GM21717 (cell line): ENCODE results near the gene PHYHIPL.
"Not testable (repeated sequence)": the region's sequence is repeated elsewhere in the genome, so short reads cannot be mapped to it uniquely, and the experiment has no call there.

Experiments used
- ATAC-seq: cut with Tn5 transposase; IDR thresholded peaks from one replicate; pipeline ENCODE4 v1.9.1; 2021; ENCODE audit warnings: mild to moderate bottlenecking, moderate library complexity; ENCODE audit not compliant: unreplicated experiment

The PHYHIPL gene

DNA sequence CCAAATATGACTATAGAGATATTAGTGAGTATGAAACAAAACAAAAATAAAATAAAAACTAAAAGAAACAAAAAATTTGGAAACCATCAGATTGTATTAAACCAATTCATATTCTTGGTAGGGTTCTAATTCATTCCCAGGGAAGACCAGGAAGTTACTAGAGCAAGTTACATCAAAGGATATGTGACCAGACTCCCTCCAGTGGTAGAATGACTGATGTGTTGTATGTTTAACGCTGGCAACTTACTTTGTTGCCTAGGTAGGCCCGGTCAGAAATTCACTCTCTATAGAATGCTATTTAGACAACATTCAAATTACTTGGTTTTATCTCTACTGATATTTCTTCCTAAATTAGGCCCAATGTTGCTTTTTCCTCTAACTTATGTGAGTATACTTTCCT lies 5.2 kb downstream of the PHYHIPL start:
- no peak for ATAC-seq

DNA sequence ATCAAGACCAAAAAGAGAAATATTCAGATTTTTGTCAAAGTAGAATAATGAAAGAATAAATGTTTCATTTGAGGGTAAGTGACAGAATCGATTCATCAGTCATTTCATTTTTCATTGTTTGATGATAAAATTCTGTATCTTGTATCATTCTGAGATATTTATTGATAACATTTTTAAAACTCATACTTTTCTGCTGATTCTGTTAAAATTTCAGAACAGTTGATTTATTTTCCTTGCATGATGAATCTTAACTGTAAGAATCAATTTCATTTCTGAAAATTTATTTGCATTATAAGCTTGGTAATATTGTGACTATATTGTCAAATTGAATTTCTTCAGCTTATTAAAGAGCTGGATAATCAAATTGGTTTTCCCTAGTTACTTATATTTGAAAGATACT lies 13.9 kb downstream of the PHYHIPL start:
- ATAC-seq, result no peak

DNA sequence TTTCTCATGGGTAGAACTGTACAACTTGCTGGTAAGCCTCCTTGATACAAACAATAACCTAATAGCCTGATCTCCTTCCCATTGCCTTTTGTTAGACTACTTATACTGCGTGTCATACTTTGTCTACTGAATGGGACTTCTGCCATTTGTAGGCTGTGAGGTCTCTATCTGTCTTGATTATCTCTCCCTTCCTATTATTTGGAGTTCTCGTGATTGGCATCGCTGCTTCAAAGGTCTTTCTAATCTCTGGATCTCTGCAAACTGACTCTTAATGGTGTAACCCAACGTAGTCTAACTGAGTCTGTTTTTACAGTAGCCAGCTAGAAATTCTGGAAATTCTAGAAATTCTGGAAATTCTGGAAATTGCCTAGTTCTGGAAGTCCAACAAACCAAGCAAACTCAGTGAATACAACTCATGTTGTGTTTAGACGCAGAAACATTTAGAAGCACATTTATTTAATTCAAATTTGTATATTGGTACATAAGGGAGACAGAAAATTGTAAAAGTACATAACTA lies 29.8 kb downstream of the PHYHIPL start:
- ATAC-seq, result no peak

DNA sequence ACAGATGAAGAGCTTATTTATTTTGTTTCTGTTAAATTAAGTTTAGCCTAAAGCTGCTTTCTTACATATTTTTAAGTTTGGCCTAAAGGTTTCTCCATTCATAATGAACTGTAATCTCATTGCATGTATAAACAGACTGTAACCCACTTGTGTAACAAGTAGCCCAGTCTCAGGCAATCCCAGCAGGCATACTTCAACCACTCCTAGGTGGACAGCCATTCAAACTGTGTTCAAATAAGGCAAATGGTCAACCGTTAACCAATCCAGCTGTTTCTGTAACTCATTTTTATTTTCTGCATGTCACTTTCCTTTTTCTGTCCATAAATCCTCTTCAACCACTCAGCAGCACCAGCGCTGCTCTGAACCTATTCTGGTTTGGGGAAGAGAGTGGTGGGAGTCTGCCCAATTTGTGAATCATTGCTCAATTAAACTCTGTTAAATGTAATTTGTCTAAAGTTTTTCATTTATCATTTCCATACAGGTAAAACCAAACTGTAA lies 35.9 kb downstream of the PHYHIPL start:
- no peak for ATAC-seq

DNA sequence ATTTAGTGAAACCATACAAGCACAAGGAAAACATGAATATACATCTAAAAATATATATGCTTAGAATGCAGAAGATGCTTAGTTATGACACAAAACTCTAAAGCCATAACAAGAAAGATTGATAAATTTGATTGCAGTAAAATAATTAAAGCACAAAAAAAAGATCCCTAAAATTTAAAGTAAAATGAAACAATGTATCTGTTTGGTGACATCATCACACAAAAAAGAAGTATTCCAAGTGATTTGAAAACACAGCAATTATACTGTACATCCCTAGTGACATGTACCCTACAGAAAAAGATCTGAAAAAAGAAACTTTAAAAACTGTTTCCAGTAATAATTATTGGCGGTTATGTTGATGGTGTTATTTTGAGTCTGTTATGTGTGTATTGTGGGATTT lies 37.7 kb downstream of the PHYHIPL start:
- ATAC-seq, result no peak

DNA sequence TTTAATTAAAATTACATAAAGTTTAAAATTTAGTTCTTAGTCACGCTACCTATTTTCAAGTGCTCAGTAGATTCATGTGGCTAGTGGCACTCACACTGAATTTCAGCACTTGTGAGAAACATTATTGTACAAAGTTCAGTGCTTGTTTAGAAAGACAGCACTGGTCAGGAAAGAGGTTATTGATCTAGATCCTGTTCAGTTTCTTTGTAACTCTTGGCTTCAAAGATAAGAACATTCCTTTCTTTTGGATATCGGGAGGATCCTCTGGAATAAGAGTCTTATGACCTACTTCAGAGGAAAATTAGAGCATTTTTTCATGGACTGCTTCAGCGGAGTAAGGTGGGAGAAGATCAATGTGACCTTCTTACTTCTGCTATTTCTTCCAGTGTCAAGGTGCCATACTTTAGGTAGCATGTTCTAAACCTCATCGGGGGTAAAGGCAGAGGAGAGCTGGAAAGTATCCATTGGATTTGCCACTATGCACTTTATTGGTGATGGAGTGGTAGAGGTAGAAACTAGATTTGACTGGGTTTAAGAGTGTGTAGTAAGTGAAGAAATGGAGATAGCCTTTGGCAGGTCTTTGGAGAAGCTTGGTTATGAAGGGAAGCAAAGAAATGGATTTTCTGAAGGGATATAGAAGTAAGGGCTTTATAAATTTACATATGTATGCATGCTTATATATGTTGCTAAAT lies 39.9 kb downstream of the PHYHIPL start:
- ATAC-seq, result no peak

DNA sequence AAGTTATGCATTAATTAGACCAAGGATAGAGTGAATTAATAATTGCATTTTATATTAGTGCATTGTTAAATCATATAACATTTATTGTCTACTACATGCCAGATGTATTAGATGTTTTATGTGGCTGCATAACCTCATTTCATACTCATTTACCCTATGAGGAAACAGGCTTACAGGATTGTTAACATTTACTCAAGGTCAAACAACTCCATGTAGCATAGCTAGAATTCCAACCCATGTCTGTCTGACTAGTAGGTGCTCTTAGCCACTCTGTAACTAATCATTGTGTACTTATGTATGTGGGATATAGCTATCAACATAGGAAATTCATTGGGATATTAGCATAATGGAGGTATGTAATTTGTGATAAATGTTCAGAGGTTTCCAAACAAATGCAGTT lies 46.3 kb downstream of the PHYHIPL start:
- no peak for ATAC-seq

DNA sequence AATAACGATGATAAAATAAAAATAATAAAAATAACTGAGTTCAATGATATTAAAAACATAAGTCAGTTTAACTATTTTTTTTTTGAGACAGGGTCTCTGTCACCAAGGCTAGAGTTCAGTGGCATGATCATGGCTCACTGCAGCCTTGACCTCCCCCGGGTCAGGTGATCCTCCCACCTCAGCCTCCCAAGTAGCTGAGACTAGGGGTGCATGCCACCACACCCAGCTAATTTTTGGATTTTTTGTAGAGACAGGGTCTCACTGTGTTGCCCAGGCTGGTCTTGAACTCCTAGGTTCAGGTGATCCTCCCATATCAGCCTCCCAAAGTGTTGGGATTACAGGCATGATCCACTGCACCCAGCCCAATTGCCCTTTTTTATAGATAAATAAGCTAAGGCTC lies 47.2 kb downstream of the PHYHIPL start:
- ATAC-seq, result not testable (repeated sequence)

DNA sequence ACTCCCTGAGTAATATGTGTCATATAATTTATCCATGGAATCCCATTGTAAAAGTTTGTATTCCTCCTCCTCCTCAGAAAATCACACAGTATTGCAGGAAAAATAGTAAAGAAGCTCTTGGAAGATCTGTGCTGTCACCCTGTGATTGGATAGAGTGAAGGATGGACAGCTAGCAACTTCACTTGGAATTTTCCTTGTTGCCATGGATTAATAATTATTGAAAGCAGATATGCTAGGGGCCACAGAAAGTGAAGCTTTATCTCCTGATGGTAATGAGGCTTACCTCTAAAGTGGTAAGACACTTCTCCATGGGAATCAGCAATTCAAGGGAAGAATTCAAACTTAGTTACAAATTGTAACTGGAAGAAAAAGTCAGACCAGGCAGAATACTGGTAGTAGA lies 48.8 kb downstream of the PHYHIPL start:
- no peak for ATAC-seq

DNA sequence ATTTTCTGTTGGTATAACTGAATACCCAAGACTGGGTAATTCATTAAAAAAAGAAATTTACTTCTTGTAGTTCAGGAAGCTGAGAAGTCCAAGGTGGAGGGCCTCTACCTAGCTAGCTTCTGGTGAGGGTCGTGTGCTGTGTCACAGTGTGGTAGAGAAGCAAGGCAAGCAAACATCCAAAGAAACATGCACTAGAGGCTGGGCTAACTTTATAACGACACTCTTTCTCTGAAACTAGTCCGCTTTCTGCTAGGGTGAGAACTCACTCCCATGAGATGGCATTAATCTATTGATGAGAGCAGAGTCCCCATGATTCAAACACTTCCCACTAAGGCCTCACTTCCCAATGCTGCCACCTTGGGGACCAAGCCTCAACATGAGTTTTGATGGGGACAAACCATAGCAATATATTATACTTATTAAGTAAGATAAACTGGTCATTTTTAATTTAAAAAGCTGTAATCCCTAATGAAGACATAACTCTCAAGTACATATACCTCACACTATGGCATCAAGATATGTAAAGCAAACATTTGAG lies 50.8 kb downstream of the PHYHIPL start:
- ATAC-seq, result no peak

DNA sequence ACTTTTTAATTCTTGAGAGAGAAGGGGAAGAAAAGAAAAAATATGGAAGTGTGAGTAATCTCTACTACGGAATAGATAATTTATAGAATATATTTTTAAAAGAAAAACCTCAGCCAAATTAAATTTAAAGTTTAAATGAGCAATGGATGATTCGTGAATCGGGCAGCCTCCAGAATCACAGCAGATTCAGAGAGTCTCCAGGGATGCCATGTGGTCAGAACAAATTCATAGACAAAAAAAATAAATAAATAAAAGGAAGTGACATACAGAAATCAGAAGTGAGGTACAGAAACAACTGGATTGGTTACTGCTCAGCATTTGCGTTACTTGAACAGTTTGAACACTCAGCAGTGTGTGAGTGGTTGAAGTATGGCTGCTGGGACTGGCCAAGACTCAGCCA lies 53.0 kb downstream of the PHYHIPL start:
- ATAC-seq, result no peak

DNA sequence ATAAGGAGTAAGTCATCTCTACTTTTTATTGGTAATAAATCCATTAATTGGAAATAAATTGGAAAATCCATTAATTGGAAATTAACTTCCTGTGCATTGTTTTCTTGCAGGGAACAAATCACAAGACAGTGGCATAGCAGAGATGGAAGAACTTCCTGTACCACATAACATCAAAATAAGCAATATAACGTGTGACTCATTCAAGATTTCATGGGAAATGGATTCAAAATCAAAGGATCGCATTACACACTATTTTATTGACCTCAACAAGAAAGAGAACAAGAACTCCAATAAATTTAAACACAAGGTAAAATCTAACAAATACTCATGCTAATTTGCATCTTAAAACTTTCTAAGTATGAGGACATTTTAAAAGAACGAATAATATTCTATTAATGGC lies 57.8 kb downstream of the PHYHIPL start:
- no peak for ATAC-seq

DNA sequence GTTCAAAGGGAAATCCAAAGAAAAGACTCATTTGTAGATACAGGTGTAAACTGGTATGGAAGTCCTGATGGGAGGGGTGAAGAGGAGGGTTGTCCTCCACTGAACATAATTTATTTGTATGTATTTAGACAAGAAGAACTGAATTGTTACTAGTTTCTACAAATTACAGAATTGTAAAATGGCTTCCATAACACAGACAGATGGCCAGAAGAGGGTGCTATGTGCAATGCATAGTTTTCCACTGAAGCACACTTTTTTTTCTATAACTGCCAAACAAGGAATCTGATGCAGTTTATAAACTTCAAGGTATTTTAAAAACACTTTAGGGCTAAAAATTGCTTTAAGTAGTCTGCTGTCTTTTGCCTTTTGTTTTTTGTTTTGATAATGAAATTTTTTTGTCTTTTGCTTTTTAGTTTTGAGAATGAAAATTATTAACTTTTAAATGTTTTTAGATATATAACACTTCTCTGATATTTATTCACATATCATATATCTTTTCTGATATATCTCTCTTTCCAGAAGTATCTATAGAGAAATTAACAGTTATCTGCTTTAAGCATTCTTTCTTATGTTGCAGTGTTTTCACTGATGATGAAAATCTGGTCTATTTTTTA lies 58.5 kb downstream of the PHYHIPL start:
- no peak for ATAC-seq

DNA sequence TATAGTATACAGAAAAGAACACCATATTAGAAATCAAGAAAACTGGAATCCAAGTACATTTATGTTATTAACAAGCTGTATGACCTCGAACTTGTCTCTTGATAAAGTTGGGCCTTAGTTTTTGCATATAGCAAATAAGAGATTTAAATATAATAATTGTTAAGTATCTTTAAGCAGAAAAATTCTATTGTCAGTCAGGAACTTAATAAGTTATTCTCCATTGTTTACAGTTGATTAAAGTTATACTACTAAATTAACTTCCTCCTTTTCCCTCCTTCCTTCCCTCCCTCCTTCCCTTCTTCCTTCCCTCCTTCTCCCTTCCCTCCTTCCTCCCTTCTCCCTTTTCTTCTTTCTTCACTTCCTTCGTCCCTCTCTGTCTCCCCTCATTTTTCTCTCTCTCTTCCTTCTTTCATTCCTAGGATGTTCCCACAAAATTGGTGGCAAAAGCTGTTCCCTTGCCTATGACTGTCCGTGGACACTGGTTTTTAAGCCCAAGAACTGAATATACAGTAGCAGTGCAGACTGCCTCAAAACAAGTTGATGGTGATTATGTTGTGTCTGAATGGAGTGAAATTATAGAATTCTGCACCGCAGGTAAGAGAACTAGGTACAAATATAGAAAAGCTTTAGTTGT lies 59.7 kb downstream of the PHYHIPL start:
- no peak for ATAC-seq

DNA sequence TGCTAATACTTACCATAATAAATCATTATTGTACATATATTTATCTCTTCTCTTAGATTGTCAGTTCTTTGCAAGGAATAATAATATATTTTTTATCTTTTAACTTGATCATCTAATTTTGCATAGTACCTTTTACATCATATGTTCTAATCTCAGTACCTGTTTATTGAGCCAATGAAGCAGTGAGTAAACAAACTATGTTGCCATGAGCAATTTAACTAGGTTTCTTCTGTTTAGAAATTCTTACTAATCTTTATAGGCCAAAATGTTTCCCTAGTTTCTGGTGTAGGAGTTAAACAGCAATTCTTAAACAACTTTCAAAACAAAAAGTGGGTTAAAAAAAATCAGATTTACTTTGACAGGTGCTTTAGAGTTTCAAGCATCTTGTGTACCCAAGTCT lies 61.3 kb downstream of the PHYHIPL start:
- ATAC-seq, result no peak

DNA sequence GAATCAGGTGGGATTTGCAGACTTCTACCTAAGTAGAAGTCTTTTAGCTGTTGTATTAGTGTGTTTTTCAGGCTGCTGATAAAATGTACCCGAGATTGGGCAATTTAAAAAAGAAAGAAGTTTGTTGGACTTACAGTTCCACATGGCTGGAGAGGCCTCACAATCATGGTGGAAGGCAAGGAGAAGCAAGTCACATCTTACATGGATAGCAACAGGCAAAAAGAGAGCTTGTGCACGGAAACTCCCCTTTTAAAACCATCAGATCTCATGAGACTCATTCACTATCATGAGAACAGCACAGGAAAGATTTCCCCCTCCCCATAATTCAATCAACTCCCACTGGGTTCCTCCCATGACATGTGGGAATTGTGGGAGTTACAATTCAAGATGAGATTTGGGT lies 62.7 kb downstream of the PHYHIPL start:
- not testable (repeated sequence) for ATAC-seq

DNA sequence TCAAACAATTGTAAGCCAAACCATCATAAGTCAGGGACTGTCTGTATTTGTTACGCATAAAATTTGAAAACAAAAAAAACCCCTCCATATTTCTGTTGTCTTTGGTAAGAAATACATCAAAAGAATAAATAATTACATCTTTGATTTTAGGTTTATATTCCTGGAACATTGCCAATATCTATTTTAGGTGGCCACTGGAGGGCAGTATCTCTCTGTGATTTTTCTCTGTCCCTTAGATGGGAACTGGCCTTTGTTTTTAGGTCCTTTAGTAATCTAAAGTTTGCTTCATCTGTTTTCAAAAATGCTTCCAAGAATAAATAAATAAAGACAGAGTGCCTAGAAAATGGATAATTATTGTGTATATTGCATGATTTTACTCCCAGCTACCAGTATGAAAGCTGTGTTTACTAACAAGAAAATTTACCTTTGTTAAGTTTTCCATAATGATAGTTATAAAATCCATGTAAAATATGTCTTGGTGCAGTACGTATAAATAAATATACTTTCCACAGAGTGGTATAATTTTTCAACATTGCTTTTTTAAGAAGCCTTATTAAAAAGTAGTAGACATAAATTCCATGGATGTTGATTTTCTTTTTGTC lies 64.2 kb downstream of the PHYHIPL start:
- no peak for ATAC-seq

DNA sequence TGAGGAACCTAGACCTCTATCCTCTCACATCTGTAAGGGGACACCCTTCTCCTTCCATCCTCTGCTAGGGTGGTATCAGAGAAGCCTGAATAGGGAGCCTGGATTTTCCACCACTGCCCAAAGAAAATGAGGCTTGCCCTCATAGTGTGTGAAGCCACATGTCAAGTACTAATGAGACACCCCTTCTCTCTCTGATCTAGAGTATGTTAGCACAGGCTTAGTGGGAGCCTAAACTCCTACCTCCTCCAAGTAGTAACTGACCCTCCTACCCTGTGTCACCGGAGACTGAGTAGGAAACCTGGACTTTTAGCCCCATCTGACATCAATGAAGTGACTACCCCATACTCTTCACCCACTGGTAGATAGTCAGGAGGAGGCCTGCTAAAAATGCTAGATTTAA lies 65.6 kb downstream of the PHYHIPL start:
- no peak for ATAC-seq

DNA sequence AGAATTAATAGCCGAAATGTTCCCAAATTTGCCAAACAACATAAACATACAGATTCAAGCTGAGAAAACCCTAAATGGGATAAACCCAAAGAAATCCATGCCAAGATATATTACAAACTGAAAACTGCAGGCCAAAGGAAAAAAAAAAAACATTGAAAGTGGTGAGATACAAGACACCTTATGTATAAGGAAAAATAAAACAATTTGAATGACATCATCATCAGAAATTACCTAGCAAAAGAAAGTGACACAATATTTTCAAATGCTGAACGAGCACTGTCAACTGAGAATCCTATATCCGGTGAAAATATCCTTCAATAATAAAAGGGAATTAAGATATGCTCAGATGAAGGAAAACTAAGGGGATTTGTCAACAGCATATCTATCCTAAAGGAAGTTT lies 66.5 kb downstream of the PHYHIPL start:
- no peak for ATAC-seq

DNA sequence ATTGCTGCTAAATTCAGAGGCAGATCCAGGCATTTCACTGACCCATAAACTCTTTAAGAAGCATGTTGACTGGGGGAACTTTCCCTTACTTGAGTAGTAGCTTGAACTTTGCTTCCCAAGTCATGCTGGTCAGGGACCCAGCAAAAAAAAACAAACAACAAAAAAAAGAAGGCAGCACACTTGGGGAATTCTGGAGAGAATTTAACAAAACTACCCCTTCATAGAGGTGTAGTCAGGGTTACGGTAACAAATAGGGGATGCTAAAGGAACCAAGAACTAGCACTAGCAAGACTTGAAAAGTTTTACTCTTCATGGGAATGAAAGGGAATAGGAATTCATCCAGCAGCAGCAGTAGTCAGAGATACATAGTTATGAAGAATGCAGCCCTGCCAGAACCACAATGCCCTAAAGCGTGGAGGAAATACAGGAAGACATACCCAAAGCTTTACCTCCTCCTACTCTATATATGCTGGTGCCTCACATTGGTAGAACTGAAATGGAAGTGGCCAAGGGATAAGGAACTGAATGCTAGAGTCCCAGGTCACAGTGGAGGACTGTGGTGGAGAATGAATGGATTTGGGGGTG lies 67.3 kb downstream of the PHYHIPL start:
- no peak for ATAC-seq

DNA sequence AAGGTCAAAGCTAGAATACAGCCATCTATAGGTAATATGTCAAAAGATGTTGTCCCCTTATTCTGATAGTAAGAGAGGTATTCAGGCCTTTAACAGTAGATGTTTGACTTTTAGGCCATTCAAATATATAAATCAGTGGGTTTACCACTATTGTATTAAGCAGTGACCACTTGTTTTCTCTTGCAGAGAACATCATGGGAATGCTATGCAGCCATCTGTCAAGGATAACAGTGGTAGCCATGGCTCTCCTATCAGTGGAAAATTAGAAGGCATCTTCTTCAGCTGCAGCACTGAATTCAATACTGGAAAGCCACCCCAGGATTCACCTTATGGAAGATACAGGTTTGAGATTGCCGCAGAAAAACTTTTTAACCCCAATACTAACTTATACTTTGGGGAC lies 68.4 kb downstream of the PHYHIPL start:
- ATAC-seq, result no peak
